Measurements from ENCODE around the gene PCED1B.
"Not testable (repeated sequence)": the region's sequence is repeated elsewhere in the genome, so short reads cannot be mapped to it uniquely, and the experiment has no call there.

The PCED1B gene

DNA sequence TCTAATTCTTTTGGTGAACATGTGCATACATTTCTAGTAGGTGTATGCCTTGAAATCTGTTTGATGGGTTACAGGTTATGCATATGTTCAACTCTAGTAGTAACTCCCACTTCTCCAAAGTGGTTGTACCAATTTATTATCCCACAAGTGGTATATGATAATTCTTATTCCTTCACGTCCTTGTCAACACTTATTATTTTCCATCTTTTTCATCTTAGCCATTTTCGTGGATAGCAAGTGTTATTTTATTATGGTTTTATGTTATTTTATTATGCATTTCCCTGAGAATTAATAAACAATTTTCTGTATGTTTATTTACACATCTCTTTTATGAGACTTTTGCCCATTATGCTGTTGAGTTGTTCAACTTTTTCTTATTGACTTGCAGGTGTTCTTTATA, 11.6 kb downstream of the PCED1B start:
- DNase-seq, result no peak

DNA sequence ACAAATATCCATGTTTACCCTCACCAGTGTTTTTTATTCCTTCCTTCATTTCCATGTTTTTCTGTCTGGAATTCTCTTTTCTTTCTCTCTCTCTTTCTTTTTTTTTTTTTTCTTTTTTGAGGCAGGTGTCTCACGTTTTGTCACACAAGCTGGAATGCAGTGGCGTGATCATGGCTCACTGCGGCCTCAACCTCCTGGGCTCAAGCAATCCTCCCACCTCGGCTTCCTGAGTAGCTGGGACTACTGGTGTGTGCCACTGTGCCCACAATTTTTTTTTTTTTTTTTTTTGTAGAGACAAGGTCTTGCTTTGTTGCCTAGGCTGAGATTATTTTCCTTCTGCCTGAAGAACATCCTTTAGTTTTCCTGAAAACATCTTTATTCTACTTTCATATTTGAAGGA, 15.4 kb downstream of the PCED1B start:
- DNase-seq, result no peak

DNA sequence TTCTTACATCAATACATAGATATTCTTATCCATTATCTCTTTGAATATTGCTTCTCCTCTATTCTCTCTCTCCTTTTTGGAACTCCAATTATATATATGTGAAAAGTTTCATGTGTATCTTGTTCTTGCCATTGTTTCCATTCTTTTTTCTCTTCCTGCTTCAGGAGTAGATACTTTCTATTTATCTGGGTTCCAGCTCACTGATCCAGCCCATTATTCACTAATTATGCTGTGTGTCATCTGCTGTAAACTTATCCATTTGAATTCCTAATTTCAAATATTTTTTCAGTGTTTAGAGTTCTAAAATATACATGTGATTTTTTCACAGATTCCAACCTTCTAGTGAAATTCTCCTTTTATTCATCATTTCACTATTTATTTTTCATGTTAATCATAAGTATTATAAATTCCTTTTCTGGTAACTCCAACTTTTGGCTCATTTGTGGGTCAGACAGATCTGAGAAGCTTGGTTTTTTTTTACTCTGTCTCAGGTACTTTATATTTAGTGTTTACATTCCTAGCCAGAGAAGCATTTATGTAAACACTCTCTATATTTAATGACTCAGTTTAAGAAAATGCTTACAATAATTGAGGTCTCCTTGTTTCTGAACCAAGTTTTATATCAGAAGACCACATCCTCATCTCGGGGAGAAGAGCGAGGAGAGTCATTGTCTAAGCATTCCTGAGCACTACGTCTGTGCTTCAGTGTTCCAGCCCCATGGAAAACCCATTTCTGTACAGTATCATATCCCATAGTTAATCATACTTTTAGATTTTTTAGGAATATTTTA, 16.2 kb downstream of the PCED1B start:
- no peak for DNase-seq

DNA sequence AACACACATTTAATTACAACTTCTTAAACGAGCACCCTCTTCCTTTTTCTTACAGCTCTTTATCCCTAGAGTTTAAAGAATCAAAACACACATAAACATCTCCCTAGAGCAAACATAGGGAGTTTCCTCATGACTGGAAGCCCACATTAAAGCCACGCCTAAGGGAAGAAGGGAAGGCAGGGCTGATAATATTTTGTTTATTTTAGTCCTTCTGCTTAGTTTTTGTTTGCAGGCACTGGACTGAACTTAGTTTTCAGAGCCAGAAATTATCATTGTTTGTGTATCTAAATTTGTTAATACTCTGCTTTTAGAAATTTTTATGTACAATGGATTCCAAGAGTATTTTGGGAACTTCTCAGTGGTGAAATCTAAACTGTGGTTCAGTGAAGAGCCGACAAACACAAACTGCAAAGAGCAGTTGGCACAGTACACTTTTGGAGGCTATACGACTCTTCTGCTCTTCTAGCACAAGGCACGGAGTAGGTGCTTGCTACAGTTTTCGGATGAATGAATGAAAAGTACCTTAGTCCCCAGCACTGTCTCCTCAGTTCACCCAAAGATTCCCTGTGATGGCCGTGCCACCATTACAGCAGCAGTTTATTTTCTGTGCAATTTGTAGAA, 18.0 kb downstream of the PCED1B start:
- DNase-seq, result no peak

DNA sequence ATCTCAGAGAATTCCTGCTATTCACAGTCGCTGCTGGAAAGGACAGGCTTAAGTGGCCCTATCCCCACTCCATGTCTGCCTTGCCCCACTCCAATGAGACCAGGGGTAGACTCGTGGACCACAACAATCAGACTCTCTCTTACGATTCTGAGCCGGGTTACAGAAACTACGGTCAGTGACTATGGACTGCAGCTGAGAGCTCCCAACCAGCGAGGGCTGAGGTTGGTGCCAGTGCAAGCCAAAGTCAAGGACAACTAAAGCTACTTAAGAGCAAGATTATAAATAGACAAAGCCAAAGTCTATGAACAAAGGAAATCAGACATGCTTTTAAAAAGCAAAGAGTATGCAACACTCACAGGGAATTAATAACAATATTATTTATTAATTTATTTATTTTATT, 18.7 kb downstream of the PCED1B start:
- DNase-seq, result no peak

DNA sequence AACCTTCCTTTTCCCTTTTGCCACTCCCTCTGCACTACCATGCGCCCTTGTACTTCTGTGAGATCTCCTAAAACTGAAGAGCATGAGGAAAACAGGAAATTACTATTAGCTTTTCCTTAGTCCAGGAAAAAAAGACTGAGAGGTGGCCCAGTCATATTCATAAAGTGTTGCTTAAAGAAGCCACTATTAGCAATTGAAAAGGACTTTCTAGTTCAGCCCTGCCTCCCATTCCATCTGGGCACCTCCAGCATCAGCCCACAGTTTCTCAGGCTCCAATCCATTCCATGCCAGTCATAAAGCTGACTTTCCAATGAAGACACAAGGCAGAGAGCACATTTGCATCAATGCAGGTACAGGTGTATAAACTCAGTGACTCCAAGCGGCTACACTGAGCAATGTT, 20.2 kb downstream of the PCED1B start:
- DNase-seq, result no peak

DNA sequence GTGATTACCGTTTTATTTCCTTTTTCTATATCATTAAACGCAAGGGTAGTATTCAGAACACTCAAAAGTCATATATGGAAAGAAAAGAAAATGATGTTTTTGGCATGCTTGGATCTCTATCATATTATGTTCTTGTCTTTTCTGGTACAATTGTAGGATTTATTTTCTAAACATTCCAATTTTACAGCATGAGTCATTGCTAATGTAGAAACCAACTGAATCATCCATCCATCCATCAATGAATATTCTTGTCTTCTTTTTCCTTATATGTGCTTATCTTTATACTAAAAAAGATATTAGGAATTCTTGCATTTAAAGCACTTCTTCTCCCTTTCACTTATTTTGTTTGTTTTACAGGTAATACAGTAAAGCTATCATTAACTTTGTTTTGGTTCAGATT, 20.7 kb downstream of the PCED1B start:
- no peak for DNase-seq

DNA sequence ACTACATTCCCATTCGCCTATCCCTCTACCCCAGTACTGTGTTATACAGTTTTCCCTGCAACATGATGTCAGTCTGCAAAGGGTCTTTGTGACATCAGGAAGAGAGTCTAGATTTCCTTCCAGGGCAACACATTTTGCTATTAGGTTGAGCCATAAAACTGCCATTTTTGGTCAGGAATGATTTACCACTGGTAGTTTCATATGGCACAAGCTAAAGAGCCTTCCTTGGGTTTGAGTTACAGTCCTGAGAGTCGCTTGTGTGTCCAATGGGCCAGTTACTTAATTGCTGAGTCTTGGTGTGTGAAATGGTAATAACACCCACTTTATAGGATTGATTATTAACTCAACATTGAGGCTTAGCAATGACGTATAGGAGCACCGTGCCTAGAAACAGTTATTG, 23.0 kb downstream of the PCED1B start:
- DNase-seq, result no peak

DNA sequence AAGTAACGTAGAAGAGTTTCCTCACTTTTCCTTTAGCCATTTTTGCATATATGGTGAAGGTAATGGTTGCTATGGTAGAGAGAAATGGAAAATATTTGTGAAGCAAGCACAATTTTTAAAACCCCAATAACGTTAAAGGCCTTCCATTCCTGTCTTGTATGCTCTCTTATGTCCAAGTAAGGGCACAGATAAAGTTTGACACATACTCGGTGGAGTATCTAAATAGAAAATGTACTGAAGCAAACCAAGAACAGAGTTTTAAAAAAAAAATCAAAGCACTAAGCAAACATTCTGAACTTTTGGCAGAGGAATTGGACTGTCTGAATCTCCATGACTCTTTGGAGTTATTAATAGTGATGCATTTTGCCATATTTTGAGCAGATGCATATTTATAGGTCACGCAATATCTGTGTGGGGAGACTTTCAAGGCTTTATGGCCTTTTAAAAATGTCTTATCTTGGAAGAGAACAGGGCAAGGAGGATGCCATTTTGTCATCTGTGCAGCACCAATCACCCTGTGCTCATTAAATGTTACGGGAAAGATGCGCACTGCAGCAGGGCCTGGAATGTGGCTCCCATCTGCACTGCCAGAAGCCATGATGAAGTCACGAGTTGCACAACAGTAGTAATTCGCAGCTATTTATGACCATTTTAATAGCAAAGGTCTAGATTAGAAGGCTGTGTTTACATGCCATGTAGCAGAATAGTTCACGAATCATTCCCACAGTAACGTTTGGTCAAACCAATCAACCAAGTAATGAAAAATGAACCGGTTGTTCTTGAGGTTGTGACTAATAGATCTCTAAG, 23.6 kb downstream of the PCED1B start:
- DNase-seq, result no peak

DNA sequence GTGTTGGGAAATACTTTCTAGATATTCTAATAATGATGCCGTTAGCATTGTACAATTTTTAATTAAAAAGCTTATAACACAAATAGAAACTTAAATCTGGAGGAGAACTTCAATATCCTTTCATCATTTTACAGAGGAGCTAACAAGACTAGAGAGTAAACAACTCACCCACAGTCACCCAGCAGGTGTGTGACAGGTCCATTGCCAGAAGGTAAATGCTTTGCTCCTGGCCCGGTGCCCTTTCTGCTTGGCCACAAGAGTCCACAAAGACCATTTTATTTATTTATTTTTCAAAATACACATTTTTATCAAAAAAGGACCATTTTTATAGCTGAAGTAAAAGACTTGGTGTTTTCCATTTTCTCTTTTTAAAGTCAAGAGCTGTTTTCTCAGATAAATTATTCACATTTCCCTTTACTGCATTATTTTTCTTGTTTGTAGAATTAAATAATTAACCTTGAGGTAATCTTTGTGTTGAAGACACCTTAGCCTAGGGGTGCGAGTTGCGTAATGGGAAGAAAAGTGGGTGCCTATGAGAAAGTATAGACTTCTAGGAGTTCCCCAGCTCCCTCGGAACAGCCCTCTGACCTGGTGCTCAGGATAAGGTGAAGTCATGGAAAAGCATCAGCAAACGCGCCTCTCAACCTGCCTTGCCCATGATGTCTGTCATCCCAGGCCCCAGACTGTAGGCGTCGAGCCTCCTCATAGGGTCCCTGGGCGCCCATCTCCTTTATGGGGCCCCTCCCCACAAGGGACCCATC, 26.7 kb downstream of the PCED1B start:
- DNase-seq, result no peak

DNA sequence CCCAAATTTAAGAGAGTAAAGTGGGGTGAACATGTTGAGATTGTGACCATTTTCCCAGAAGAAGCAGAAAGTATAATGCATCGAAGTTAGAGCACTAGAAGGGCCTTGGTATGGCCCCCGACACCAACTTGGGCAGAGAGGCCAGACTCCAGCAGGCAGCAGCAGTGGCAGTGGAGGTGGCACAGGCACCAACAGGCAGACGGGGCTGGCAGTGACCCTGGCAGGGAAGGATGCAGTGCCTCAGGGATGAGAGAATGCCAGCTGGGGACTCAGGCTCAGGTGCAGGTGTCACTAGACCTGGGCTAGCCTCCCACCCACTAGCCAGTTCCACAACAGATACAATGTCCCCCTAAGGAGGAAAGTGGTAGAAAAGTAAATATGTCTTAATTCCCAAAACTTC, 28.0 kb downstream of the PCED1B start:
- DNase-seq, result no peak

DNA sequence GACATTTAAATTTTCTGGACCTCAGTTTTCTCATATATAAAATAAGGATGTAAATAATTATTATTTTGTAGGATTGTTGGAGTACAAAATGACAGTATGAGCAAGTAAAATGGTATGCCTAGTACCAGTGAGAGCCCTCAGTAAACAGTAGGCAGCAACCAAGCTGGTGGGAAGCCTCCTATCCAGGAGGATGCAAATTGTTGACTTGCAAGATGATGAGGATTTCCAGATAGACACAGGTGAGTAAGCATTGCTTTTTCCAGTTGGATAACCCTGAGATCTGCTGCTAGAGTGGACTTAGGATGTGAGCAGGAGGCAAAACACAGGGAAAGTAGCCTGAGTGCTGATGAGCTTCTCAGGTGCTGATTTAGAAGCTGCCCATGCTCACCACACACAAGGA, 28.5 kb downstream of the PCED1B start:
- no peak for DNase-seq

DNA sequence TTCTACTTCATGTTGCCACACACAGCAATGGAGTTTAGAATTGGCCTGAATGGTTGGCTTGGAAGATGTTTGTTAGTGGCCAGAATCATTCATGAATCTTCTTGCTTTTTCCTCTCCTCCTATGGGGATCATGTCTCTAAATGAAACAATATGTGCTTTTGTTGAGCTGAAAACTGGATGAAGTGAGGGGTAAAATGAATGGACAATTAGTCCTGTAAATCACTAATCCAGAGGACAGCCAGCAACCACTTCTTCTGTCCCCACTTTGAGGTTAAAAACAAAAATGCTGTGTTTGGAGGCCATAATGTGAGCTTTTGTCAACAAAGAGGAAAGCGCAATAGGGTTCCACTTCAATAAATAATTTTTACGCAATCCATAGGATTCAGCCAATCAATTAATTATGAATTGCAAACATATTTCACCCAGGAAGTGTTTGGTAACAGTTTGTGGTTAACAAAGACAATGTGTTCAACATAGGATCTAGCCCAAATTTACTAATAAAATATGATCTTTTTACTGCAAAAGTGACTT, 30.7 kb downstream of the PCED1B start:
- DNase-seq, result no peak

DNA sequence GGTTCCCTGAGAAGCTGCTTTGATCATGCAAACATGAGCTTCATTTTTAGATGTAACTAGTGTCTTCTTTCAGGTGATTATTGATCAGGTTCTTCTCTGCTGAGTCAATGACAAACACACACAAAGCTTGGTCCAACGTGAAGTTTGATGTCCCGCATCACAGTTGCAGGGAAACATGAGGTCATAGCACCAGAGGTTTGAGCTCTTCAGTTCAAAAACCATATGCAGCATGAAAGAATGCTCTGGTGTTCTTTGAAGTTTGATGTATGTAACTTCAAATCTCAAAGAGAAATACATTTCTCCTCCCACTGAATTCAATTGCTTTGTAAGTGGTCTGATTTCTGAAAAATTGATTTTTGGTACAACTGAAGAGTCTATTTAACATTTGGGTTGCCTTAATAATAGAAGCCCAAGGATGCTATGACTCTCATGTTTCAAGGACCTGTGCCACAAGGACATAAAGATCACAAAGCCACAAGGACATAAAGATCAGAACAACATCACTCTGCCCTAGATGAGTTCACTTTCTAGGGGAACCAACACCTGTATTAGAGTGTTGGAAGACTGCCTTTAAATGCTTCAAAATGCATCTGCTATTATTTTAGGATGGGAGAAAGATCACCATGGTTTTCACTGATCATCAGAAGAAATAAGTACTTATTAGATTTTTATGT, 31.4 kb downstream of the PCED1B start:
- DNase-seq, result no peak

DNA sequence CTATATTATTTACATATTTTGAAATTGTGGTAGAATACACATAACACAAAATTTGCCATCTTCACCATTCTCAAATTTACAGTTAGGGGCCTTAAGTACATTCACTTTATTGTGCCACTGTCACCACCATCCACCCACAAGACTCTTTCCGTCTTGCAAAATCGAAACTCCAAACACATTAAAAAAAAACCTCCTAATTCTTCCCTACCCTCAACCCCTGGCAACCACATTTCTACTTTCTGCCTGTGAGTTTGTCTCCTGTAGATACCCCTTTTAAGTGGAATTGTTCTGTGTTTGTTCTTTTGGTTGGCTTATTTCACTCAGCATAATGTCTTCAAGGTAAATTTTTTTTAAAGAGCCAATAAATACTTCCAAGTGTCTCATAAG, 32.0 kb downstream of the PCED1B start:
- no peak for DNase-seq

DNA sequence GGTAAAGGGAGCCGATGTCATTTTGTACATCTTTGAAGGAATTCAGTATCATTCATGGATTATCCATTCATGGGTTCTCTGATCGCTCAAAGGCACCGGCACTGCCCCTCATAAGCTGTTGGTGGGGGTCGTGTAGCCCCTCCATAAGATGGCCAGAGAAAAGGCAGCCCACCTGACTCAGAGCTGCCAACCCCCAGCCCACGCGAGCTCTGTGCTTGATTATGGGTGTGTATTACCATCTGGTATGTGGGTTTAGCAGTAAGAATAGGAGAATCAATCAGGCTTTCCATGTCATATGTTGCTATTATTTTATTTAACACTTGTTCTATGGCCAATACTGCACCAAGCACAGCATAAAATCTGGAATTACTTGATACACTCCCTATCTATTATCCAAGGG, 32.4 kb downstream of the PCED1B start:
- no peak for DNase-seq

DNA sequence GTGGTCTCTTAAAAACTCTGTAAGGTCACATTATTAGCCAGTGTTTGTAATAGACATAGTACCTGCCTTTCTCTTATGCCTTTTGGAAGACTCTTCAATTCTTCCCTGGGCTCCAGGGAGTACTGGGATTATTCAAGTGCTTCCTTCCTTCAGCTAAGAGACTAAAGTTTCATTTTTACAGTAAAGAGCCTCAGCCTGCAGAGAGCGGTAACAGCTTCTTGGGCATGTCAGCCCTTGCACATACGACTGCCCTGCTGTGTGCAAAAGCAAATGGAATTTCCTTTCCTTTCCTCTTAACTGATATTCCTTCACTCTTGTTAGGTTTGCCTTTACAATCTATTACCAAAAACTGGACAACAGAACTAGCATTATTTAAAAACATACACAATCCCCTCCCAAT, 33.3 kb downstream of the PCED1B start:
- DNase-seq, result no peak

DNA sequence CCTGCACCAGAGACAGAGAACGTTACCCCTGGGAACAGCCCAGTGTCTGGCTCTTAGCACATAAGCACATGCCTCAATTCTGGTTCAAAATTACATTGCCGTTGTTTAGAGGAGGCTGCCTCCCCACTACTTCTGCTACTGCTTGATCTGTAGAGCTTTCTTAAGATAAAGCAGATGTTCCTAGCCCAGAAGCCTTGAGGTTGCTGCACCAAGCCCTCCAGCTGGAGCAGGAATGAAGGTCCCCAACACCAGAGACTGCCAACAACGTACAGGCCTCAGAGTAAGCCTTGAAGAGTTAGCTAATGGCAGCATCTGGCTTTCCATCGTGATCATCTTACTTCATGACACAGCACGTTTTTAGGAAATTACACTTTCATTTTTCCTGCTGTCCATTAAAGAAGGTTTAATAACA, 35.1 kb downstream of the PCED1B start:
- no peak for DNase-seq

DNA sequence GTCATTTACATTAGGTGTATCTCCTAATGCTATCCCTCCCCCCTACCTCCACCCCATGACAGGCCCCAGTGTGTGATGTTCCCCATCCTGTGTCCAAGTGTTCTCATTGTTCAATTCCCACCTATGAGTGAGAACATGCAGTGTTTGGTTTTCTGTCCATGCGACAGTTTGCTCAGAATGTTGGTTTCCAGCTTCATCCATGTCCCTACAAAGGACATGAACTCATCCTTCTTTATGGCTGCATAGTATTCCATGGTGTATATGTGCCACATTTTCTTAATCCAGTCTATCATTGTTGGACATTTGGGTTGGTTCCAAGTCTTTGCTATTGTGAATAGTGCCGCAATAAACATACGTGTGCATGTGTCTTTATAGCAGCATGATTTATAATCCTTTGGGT, 37.9 kb downstream of the PCED1B start:
- DNase-seq, result not testable (repeated sequence)

DNA sequence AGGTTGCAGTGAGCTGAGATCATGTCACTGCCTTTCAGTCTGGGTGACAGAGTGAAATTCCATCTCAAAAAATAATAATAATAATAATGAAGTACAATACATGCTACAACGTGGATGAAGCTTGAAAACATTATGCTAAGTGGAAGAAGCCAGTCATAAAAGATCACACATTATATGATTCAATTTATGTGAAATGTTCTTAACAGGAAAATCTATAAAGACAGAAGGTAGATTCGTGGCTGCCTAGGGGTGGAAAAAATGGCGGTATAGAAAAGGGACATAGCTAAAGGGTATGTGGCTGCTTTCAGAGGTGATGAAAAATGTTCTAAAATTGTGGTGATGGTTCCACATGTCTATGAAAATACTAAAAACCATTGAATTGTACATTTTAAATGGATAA, 41.3 kb downstream of the PCED1B start:
- DNase-seq, result no peak

DNA sequence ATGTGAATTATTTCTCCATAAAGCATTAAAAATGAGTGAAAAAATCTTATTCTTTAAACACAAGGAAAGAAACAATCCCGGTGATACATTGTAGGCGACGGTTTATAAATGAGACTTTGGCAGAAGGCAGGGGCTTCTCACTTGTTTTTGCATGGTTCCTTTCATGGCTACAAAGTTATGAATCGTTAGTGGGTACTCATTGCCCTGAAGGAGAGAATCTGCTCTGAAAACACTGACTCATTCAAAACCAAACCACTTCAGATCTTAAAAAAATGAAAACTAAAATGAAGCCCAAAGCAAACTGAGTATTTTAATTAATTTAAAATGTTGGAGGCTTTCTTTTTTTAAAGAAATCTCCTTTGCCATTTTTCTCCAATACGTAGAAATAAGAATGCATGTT, 41.7 kb downstream of the PCED1B start:
- no peak for DNase-seq

DNA sequence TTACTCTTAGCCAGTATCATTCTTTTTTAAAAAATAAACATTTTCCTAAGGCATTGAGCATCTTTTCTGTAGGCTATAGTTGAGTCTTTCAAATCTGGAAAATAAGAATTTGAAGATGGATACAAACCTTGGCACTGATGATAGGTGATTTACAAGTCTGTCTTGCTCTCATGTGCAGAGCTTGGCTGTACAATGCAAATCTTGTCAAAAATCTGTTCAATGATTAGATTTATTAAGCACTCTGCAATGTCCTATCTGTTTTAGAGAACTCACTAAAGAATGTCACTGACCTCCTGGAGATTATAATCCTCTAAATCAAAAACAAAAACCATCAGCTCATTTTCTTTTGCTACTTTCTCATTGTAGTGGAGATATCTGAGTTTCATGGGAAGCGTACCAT, 43.2 kb downstream of the PCED1B start:
- no peak for DNase-seq

DNA sequence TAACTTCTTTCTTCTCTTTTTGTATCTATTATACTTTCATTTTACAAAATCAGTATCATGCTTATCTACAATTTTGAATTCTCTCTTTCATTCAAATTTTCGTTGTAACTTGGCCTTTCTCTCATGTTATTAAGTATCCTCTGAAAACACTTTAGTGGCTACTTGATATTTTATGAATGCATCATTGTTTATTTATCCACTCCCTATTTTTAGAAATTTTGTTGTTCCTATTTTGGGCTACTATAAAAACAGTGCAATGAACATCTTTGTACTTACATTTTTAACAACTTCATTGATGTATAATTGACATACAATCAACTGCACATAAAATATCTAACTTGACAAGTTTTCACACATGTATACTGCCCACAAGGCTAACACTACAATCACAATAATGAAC, 44.3 kb downstream of the PCED1B start:
- no peak for DNase-seq
